GM21515 (cell line): ENCODE results near the gene MYRIP.
"Not testable (repeated sequence)": the region's sequence is repeated elsewhere in the genome, so short reads cannot be mapped to it uniquely, and the experiment has no call there.

Experiments used
- ATAC-seq: cut with Tn5 transposase; IDR thresholded peaks from one replicate; pipeline ENCODE4 v1.9.1; 2021; ENCODE audit not compliant: unreplicated experiment

The MYRIP gene

GRCh38 chr3:39809181-39809994, at the start of gene MYRIP:
Gene MYRIP (plus strand): TSS chr3:39809609. CDS start chr3:39900817, 91,208 bp downstream.
- ATAC-seq, result peak; percentile 73

- ATAC-seq, result no peak
These were observed 49.1 kb upstream of the MYRIP start for GRCh38 chr3:39760325-39760724.

- no peak for ATAC-seq
These were observed 46.8 kb upstream of the MYRIP start for GRCh38 chr3:39762537-39763070.

GRCh38 chr3:39763390-39763789, 46.0 kb upstream of the MYRIP start:
- no peak for ATAC-seq

- ATAC-seq, result no peak
These were observed 43.8 kb upstream of the MYRIP start for GRCh38 chr3:39765575-39765974.

- no peak for ATAC-seq
These were observed 43.0 kb upstream of the MYRIP start for GRCh38 chr3:39766433-39766832.

- not testable (repeated sequence) for ATAC-seq
These were observed 42.5 kb upstream of the MYRIP start for GRCh38 chr3:39766909-39767308.

GRCh38 chr3:39778168-39778567, 31.2 kb upstream of the MYRIP start:
- ATAC-seq, result not testable (repeated sequence)

- no peak for ATAC-seq
These were observed 29.7 kb upstream of the MYRIP start for GRCh38 chr3:39779511-39780230.

GRCh38 chr3:39780352-39780751, 29.1 kb upstream of the MYRIP start:
- ATAC-seq, result no peak

GRCh38 chr3:39781025-39781424, 28.4 kb upstream of the MYRIP start:
- no peak for ATAC-seq

- no peak for ATAC-seq
These were observed 27.8 kb upstream of the MYRIP start for GRCh38 chr3:39781632-39782031.

- no peak for ATAC-seq
These were observed 25.7 kb upstream of the MYRIP start for GRCh38 chr3:39783680-39784079.

GRCh38 chr3:39784922-39785321, 24.5 kb upstream of the MYRIP start:
- ATAC-seq, result no peak

- ATAC-seq, result no peak
These were observed 21.1 kb upstream of the MYRIP start for GRCh38 chr3:39788128-39788883.

- ATAC-seq, result no peak
These were observed 17.8 kb upstream of the MYRIP start for GRCh38 chr3:39791603-39792002.

GRCh38 chr3:39794880-39795279, 14.5 kb upstream of the MYRIP start:
- ATAC-seq, result no peak

- ATAC-seq, result no peak
These were observed 8.2 kb upstream of the MYRIP start for GRCh38 chr3:39801216-39801615.

GRCh38 chr3:39802486-39802885, 6.9 kb upstream of the MYRIP start:
- not testable (repeated sequence) for ATAC-seq

GRCh38 chr3:39803956-39804355, 5.5 kb upstream of the MYRIP start:
- no peak for ATAC-seq

GRCh38 chr3:39804951-39805350, 4.5 kb upstream of the MYRIP start:
- no peak for ATAC-seq
